DMS 273 treated with DMSO at 0.1 percent for 48 hours (cell line): ENCODE results near the gene SEMA3F.

Source experiments
- DNase-seq: peaks from one replicate; lab custom pipeline; 2025; lab: John Stamatoyannopoulos, UW

Gene SEMA3F

DNA sequence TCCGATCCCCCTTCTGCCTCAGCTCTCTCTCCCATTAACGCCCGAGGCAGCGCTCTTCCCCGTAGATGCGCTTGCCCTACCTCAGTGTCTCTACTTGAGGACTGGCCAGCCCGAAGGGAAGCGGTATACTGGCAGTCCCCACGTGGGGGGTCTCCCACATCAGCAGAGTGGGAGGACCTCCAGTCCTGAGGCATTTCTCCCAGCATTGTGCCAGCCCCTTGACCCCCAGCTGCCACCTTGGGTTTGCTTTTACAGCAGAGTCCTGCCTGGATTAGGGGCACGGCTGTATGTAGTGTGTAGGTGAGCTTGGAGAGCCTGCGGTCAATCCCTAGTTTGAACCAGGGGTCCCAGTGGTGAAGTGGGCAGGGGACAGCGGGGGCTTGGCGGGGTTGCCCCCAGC, 767 bp downstream of the SEMA3F start:
- DNase-seq, result no peak

DNA sequence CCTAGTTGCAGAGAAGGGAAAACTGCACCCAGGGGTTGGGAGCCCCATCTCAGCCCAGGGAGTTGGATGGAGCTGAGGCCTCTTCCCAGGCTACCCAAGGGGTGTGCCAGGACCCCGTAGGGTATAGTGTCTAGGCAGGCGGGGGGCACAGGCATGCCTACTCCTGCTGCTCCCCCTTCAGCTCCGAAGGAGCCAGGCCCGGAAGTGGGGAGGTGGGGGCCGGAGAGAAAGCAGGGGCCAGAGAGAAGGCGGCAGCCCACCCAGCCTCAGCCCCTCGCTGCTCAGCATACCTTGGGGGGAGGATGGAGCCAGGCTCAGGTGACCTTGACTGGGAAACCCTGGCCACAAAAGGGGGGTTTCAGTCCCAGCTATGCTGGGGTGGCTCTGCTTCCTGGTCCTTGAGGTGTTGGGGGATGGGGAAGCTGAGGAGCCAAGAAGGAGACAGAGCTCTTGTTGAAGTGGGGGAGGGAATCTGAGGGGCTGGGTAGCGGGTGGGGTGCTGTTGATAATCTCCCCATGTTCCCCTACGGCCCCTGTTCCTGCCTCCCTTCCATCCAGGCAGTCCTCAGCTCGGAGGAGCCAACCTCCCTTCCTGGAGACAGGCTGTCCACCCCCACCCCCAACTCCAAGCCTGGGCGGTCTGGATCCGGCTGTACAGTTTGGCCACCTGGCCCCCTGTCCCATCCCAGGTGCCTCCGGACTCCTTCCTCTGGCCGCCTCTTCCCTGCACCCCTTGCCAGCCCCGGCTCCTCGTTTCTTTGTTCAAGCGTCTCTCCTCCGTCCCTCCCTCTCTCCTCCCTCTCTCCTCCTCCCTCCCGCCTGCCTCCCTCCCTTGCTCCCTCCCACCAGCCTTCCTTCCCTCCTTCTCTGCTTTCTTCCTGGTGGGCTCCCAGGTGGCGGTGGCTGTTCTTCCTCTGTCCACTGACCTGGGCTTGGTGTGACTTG, 1.7 kb downstream of the SEMA3F start:
- DNase-seq, result no peak

DNA sequence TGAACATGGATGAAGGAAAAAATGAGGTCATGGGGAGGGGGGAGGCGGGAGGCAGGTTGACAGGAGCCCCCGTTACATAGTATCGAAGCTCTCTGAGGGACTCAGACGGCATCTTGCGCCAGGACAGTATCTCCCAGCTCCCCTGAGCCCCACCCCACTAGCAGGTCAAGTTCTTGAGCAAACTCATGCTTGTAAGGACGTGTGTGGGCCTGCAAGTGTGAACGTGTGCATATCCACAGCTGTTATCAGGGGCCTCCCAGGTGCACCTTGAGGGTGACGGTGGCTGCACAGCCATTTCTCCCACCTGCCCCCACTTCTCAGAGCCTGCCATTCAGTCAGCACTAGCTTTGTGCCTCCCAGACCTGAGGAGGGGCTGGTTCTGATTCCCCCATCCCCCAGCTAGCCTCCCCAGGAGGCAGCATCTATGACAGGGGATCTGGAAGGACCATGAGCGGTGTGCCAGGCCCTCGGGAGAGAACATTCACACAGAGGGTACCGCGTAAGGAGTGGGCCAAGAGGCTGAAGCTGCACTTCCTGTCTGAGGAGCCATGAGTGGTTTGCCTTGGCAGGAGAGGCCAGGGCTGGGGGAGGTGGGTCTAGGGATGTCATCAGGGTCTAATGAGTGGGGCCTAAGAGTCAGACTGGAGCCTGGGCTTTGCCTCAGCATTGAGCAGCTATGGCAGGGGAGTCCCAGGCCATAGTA, 2.9 kb downstream of the SEMA3F start:
- DNase-seq, result no peak

DNA sequence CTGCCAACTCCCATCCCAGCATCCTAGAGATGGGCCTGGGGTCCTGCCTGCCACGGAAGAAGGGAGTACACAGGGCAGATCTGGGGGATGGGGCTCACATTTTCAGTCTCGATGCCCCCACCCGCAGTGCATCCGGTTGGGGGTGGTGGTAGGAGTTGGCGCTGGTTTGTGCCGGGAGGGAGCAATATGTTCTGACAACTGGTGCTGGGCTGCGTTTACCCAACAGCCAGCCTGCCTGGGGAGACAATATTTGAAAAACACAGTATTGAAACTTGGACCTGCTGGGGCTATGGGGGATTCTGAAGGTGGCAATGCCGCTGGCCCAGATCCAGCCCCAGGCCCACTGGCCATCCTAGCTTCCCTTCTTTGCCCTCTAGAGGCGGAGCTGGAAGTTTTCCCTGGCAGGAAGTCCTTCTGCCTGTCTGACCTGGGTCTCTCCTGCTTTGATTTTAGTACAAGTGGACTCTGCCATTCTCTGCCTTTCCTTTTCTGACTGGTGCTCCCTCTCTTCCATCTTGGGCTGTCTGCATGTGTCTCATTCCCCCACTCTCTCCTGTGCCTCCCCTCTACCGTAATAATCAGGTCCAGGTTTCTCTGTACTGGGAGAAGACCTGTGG, 3.5 kb downstream of the SEMA3F start:
- no peak for DNase-seq

DNA sequence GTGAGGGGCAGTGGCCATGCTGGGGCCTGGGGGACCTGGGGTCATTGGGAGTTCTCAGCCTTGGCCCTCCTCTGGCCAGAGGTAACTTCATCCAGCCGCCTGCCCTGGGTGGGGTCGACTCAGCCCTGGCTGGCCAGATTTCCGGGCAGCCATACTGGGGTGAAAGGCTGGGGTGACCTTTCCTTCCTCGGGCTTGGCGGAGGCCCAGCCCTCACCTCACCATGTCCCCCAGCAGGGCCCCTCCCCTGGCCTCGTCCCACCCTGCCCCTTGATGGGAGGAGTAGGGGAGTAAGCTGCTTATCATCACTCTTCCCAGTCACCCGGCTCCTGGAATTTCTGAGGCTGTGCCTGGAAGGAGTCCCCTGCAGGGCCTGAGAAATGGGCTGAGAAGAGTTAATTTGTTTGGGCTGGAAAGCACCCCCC, 5.4 kb downstream of the SEMA3F start:
- DNase-seq, result no peak

DNA sequence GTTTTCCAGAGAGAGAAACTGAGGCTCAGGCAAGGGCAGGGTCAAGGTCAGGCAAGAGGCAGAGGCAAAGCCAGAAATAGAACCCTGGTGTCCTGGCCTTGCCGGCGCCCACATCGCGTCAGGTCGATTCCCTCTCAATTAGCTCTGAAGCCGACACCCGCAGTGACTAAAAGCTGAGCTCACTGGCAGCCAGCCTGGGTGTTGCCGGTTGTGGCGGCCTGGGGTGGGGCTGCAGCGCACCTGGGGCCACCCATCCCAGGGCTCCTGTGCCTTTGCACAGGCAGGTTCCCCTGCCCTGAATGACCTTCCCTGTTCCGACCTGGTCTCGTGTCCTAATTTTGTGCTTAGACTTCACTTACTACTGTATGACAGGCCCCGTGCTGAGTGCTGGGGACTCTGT, 6.2 kb downstream of the SEMA3F start:
- no peak for DNase-seq

DNA sequence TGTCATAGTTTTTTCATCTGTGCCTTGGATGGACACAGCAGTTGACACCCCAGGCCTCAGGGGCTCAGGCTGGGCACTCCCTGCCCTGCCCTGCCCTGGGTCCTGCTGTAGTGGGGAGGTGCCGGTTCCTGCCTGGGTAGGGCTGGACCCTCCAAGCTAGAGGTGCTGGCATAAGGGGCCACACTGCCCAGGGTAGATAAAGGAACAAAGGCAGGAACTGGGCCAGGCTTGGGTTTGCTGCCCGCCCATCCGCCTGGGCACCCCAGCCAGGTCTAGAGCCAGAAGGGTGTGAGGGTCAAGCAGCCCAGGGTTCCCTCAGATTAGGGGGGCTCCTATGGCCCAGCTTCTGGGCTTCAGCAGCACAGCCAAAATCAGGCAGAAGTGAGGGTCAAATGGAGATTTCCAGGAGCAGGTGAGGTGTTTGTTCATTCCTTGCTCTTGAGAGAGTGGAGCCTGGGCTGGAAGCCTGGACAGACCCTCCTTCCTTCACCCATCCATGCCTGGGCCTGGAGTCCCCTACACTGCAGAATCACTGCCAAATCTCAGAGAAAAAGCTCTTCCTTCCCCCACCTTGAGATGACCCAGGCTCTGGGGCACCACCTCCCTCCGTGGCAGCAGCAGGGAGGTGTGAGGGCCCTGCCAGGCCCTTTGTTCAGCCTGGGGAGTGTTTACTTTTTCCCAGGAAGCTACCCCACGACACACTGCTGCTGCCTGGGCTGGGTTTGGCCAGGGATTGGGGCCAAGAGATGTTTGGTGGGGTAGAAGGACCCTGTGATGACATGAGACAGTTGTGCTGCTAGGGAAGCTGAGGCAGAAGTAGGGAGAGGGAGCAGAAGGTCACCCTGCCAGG, 7.1 kb downstream of the SEMA3F start:
- no peak for DNase-seq

DNA sequence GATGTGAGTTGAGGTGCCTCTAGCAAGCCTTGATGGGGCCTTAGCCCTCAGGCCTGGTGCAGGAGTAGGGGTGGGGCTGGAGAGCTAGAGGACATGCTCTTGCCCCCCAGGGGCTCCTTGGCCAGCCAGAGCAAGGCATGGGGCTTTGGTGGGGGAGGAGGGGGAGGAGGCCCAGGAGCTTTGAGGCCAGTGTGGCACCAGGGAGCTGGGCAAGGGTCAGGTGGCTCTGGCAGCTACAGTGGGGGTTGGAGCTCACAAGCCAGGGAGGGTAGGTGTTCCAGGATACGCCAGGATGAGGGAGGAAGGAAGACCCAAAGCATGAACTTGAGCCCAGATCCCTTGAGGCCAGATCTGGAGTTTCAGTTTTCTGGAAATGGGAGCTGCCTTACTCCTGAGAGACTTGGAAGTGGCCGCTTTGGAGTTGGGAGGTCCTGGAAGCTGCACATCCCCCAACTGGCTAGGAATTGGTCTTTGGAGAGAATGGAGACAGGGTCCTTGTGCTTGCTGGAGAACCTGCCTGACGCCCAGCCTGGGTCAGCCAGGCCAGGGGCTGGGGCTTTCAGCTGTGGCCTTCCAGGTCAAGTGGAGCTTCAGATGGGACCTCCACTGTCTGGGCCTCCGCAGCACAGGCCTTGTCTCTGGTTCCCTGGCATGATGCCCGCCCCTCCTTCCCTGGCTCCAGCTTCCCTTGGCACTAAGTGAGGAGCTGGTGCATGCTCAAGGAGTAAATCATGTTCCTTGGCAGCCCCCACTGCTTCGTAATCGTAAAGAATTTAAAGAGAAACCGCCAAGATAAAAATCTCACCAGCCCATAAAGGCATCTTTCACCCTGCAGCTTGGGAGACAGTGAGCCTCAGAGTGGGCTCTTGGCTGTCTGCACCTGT, 8.7 kb downstream of the SEMA3F start:
- no peak for DNase-seq

DNA sequence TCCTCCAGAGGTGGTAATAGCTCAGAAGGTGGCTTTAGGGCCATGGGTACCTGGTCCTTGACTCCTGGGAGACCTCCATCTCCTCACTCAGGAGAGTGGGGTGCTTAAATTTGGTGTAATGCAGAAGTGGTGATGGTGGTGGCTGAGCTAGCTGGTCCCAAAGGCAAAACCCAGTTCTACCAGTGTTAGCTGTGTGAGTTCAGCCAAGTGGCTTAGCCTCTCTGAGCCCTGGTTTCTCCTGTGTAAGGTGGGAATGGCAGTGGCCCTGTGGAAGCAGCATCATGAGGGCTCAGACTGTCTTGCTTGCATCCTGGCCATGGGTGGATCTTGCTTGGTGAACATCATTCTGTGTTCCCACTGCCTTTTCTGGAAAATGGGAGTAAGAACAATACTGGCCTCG, 9.4 kb downstream of the SEMA3F start:
- DNase-seq, result no peak

DNA sequence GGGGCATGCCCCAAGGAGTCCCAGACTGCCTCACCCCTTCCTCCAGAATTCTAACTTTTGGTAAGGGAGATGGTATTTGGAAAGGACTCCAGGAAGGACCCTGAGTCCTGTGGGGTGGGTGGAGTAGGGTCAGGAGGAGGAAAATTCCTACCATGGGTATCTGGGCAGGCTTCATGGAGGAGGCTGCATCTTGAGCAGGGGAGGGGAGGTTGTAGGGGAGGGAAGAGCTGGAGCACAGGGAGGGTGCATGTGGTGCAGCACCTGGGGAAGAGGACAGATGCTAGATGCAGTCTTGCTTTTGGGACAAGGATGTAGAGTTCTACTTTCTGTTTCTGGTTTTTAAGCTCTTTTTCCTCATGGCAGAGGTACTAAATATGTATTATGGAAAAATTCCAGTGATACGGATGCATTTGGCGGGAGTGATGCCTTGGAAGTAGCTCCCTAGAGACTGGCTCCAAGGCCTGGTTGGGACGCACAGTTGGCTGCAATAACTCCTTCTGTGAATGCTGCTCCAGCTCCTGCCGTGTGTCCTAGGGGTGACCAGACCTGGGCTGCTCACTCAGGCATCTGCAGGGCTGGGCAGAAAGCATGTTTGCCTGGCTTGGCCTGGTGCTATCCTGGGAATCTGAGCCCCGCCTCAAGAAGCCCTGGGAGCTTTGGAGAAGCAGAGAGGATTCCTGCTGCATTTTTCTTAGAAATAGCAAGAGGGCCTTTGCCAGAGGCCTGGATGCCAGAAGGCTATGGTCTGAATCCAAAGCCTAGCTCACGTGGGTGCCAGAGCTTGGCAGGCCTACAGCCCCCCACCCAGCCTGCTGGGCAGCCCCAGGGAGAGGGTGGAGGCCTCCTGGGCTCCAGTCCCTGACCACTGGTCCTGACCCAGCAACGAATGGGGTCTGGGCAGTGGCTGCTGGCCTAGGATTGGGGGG, 10.1 kb downstream of the SEMA3F start:
- DNase-seq, result no peak

DNA sequence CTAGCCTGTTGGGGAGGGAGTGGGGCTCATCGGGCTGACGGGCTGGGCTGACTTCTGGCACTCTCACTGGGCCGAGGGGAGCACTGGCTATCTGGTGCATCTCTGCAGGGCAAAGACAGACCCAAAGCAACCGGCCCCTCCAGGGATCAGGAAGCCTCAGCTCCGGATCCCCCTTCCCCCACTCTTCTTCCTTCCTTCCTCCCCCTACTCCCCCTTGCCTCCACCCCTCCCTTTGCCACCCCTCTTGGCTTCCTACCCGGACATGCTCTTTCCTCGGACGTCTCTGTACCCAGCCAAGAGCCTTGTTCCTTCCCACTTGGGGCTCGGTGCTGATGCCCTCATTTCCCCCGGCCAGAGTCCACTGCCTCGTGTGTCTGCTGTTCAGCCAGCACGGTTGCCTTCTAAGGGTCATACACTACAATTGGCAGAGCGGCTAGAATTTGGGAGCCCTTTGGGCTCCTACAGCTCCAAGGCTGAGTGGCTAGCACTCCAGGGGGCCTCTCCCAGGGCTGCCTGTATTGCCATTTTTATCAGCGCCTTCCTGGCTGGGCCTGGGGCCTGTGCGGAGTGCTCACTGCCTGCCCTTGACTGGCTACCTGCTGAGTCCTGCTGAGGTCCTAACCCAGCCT, 10.9 kb downstream of the SEMA3F start:
- no peak for DNase-seq

DNA sequence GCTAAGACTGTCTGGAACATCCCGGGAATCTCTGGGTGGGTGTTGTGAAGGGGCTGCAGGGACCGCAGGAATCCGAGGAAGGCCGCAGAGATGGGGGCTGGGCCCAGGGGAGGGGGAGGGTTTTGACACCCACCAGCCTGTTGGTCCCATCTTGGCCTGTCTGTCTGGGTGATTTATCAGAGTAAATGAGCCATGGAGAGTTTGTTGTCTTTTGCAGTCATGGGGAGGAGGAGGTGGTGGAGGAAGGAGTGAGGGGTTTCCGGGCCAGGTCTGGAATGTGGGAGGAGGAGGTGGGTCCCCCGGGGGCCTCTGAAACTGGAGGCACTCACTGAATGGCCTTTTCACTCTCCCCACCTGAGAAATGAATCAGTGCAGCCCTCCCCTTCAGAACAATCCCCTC, 11.5 kb downstream of the SEMA3F start:
- DNase-seq, result no peak

DNA sequence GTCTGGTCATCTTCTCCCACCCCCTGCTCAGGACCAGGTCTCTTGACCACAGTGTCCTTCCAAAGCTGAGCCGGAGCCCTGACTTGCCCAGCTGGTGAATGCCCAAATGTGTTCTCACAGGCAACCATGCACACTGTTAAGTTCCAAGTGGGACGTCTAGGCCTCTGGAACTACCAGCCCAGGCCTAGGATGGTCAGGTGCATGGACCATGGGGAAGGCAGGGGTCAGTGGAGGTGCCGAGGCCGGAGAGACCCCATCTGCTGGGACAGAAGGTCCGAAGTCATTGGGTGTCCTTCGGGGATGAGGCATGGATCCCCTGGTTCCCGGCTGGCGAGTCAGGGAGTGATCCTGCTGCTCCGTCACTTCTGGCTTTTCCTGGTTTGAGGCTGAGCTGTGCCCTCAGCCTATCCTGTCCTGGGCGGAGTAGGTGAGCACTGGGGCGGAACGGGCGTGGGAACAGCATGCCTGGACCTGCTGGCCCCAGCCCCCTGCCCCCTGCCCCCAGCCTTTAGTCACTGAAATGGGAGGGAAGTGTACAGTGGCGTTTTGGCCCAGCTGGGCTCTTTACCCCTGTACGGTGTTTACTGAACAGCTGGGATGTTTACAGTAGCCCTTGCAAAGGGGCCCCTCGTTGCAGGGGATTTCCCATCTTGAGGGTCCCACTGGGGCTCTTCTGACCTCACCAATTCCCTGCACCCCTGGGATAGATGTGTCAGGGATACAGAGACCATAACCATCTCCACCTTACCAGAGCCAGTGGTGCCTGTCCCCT, 12.1 kb downstream of the SEMA3F start:
- no peak for DNase-seq

DNA sequence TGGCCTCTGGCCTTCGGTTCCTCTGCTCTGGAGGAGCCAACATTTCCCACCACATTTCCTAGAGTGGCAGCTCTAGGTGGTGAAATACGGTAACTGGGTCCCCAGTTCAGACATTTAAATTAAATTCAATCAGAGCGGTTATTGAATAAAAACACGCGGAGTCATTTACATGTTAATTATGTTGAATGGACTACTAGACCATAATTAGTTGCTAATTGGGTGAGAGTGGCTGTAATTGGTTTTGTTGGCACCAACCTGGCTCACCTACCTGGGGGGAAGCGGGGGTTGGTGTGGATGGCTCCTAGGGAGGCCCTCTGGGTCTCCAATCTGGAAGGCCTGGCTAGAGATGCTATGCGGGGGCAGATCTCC, 12.7 kb downstream of the SEMA3F start:
- no peak for DNase-seq

DNA sequence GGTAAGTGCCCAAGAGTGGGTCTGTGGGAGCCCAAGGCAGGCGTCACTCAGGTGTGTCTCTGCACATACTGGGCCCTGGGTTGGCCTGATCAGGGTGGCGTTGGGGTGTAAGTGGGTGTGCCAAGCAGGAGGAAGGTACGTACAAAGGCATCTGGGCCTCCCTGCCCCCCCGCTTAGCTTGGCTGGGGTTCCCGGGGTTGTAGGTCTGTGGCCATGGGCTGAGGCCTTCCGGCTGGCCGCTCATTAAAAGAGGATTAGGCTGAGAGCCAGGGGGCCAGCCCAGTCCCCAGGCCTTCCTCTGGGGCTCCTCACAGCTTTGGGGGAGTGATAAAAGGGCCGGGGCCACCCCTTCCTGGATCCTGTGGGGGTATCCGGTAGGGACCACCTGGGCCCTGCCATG, 13.3 kb downstream of the SEMA3F start:
- no peak for DNase-seq

DNA sequence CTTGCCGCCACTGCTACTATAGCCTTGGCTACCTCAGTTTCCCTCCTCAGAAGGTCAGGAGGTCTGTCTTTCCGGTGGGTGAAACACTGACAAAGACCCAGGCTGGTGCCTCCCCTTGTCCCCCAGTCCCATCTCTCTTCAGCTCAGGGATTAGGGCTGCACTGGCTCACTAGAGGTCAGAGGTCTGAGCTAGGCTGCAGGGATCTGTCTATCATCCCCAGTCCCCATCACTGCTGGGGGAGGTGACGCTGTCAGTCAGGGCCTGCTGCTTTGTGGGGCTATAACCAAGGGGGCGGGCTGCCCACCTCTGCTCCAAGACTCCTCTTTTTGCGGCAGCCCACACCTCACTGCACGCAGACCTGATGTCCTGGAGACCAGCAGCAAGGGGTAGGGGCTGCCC, 13.7 kb downstream of the SEMA3F start:
- DNase-seq, result no peak

DNA sequence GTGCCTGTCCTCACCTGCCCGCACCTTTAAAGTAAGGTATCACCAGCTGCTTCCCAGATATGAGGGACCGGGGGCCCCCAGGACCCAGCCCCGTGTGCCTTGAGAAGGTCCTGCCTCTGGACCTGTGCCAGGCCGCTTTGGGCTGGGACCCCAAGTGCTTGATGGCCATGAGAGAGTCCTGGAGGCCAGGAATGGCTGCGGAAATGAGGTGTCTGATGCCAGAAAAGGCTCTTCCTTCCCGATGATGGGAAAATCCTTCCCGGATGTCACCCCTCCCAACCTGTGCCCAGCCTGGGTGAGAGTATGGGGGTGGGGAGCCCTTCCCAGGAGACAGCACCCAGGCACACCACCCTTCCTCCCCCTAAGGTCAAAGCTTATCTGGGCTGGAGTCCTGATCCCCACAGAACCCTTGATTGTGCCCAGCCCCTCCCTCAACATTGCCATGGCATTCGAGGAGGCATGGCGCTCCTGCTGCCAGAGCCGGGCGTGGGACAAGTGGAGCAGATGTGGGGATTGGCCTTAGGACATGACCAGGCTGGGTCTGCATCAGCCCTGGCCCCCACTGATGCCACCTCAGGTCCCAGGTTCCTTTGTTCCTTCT, 14.2 kb downstream of the SEMA3F start:
- no peak for DNase-seq

DNA sequence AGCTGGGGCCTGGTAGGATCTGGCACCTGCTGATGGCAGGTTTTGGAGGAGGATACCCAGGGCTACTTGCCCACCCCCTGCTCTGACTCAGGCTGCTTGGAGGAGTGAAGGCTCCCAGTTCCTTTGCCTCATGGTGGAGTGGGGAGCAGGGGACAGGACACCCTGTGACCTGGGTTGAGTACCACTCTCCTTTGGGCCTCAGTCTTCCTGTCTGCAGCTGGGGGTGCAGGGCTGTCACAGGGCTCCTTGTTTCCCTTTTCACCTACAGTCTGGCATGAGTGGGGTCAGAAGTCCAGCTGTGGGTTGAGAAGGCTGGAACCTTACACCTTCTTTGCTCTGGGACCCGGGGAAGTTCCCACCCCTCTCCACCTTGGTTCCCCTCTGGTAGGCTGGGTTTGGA, 14.7 kb downstream of the SEMA3F start:
- DNase-seq, result no peak
